Neuronal stem cell (in vitro differentiated cells): ENCODE measurements around the gene ZNF37A.
"Not testable (repeated sequence)": the region's sequence is repeated elsewhere in the genome, so short reads cannot be mapped to it uniquely, and the experiment has no call there.

ENCODE experiments used
- DNase-seq: peaks from one replicate; pipeline ENCODE4 v3.0.0-alpha.2; 2013; ENCODE audit warnings: low spot score
- H2AFZ ChIP-seq: one replicate; pipeline ENCODE4 v1.6.1; 2013; ENCODE audit warnings: mild to moderate bottlenecking, low read length, inconsistent platforms
- H2AK5ac ChIP-seq: 2 replicates; pipeline ENCODE4 v1.6.1; 2013; ENCODE audit warnings: low read depth, mild to moderate bottlenecking, inconsistent platforms, low read length, moderate library complexity, mixed read lengths
- H2BK120ac ChIP-seq: 2 replicates; pipeline ENCODE4 v1.6.1; 2013; ENCODE audit warnings: low read depth, mild to moderate bottlenecking, inconsistent platforms, low read length, moderate library complexity, mixed read lengths
- H2BK12ac ChIP-seq: one replicate; pipeline ENCODE4 v1.6.1; 2013; ENCODE audit warnings: low read length, inconsistent platforms
- H2BK15ac ChIP-seq: 2 replicates; pipeline ENCODE4 v1.6.1; 2013; ENCODE audit warnings: mild to moderate bottlenecking, low read length, inconsistent platforms, mixed read lengths
- H2BK5ac ChIP-seq: one replicate; pipeline ENCODE4 v1.6.1; 2013; ENCODE audit warnings: inconsistent platforms, mild to moderate bottlenecking, low read length, moderate library complexity
- H3K14ac ChIP-seq: one replicate; pipeline ENCODE4 v1.6.1; 2013; ENCODE audit warnings: low read length, inconsistent platforms
- H3K18ac ChIP-seq: 2 replicates; pipeline ENCODE4 v1.6.1; 2013; ENCODE audit warnings: low read length, inconsistent platforms
- H3K23ac ChIP-seq: 2 replicates; pipeline ENCODE4 v1.6.1; 2013; ENCODE audit warnings: low read depth, mild to moderate bottlenecking, mixed read lengths, low read length, inconsistent platforms; ENCODE audit not compliant: poor library complexity
- H3K27ac ChIP-seq: replicated peaks from 3 replicates; pipeline ENCODE4 v1.5.1; 2013; ENCODE audit warnings: low read length, inconsistent platforms
- H3K27me3 ChIP-seq, 3 experiments: 2 replicates each; pipeline ENCODE4 v1.6.1; 2013; ENCODE audit warnings: low read length in 3 of 3, mild to moderate bottlenecking in 2 of 3, inconsistent platforms in 1 of 3, low read depth in 1 of 3, mixed read lengths in 1 of 3, moderate library complexity in 1 of 3; ENCODE audit not compliant: control insufficient read depth in 3 of 3, insufficient read depth in 3 of 3
- H3K36me3 ChIP-seq, 2 donors: replicated peaks in 1 of 2; 2 replicates each; pipeline ENCODE4 v1.6.1; 2013; ENCODE audit warnings: low read length in 2 of 2; ENCODE audit not compliant: control insufficient read depth in 2 of 2, insufficient read depth in 2 of 2
- H3K4ac ChIP-seq: 2 replicates; pipeline ENCODE4 v1.6.1; 2013; ENCODE audit warnings: inconsistent platforms, mild to moderate bottlenecking, low read length, moderate library complexity
- H3K4me1 ChIP-seq, 2 donors: 1 replicate in 1 of 2; 2 replicates in 1 of 2; pipeline ENCODE4 v1.6.1; 2013; ENCODE audit warnings: low read length in 2 of 2, low read depth in 1 of 2; ENCODE audit not compliant: control insufficient read depth in 2 of 2, insufficient read depth in 1 of 2
- H3K4me2 ChIP-seq: one replicate; pipeline ENCODE4 v1.6.1; 2013; ENCODE audit warnings: mild to moderate bottlenecking, low read length, inconsistent platforms; ENCODE audit not compliant: insufficient read depth, poor library complexity, severe bottlenecking
- H3K4me3 ChIP-seq, 2 donors: 2 replicates each; pipeline ENCODE4 v1.5.1; 2013; ENCODE audit warnings: low read length in 2 of 2, mild to moderate bottlenecking in 2 of 2, inconsistent platforms in 1 of 2, moderate library complexity in 1 of 2
- H3K79me1 ChIP-seq: one replicate; pipeline ENCODE4 v1.6.1; 2013; ENCODE audit warnings: low read depth, mild to moderate bottlenecking, inconsistent platforms, low read length, moderate library complexity
- H3K9ac ChIP-seq: one replicate; pipeline ENCODE4 v1.6.1; 2013; ENCODE audit warnings: mild to moderate bottlenecking, low read depth, low read length, inconsistent platforms; ENCODE audit not compliant: poor library complexity
- H3K9me3 ChIP-seq, 2 donors: replicated peaks in 1 of 2; 2 replicates each; pipeline versions ENCODE3 to v1.6.1; 2013; ENCODE audit warnings: low read length in 2 of 2, mild to moderate bottlenecking in 2 of 2, inconsistent platforms in 1 of 2, low read depth in 1 of 2, mixed read lengths in 1 of 2, moderate library complexity in 1 of 2; ENCODE audit not compliant: control insufficient read depth in 2 of 2, insufficient read depth in 1 of 2
- H4K8ac ChIP-seq: one replicate; pipeline ENCODE4 v1.6.1; 2013; ENCODE audit warnings: low read depth, mild to moderate bottlenecking, inconsistent platforms, low read length, moderate library complexity
- H4K91ac ChIP-seq: one replicate; pipeline ENCODE4 v1.6.1; 2013; ENCODE audit warnings: low read length, low read depth, mild to moderate bottlenecking, inconsistent platforms; ENCODE audit not compliant: poor library complexity
- WGBS, 2 donors: extraction: QIAGEN DNeasy Blood & Tissue Kit; methylation state at CpG; one replicate each; pipeline ENCODE4 v1.1.7; 2013; ENCODE audit warnings: missing lambda C conversion rate in 2 of 2, mixed read lengths in 1 of 2; ENCODE audit not compliant: insufficient read length in 2 of 2, insufficient replicate concordance in 1 of 2; ENCODE audit errors: extremely low coverage in 2 of 2; 5-methylcytosine and 5-hydroxymethylcytosine counted together

The ZNF37A gene

GRCh38 chr10:38072552-38072951 lies 21.6 kb upstream of the ZNF37A start:
- no peak for DNase-seq
- no peaks in the 10 kb centered on the region for H3K36me3 ChIP-seq
- H2AK5ac ChIP-seq, result no peak overlapping the region
- no peak overlapping the region for H3K4me3 ChIP-seq
- H3K14ac ChIP-seq, result no peak overlapping the region
- H4K91ac ChIP-seq, result no peak overlapping the region
- no peak overlapping the region for H3K4ac ChIP-seq
- H3K9me3 ChIP-seq, result peaks cover 5 to 13% of the 10 kb centered on the region in 2 donors
- H3K4me2 ChIP-seq, result no peak overlapping the region
- H4K8ac ChIP-seq, result no peak overlapping the region
- no peak overlapping the region for H2BK12ac ChIP-seq
- no peaks in the 10 kb centered on the region for H3K4me1 ChIP-seq
- H2AFZ ChIP-seq, result no peak overlapping the region
- H3K27me3 ChIP-seq, result no peaks in the 10 kb centered on the region
- no peak overlapping the region for H3K27ac ChIP-seq
- no peak overlapping the region for H3K9ac ChIP-seq
- H3K79me1 ChIP-seq, result no peaks in the 10 kb centered on the region
- H3K18ac ChIP-seq, result no peak overlapping the region
- no peak overlapping the region for H3K23ac ChIP-seq
- H2BK5ac ChIP-seq, result no peak overlapping the region
- H2BK120ac ChIP-seq, result no peak overlapping the region
- H2BK15ac ChIP-seq, result no peak overlapping the region

- no peak overlapping the region for H2BK15ac ChIP-seq
- no peak overlapping the region for H4K91ac ChIP-seq
- H3K9me3 ChIP-seq, result peaks cover 5 to 9% of the 10 kb centered on the region in 2 donors
- H3K9ac ChIP-seq, result no peak overlapping the region
- no peak overlapping the region for H2BK5ac ChIP-seq
- no peak overlapping the region for H2AK5ac ChIP-seq
- no peak overlapping the region for H2BK12ac ChIP-seq
- H3K18ac ChIP-seq, result no peak overlapping the region
- no CpG with 5 or more reads among the region's 2 CpGs for WGBS, 2 donors
- no peak overlapping the region for H3K4me3 ChIP-seq
- H3K27ac ChIP-seq, result no peak overlapping the region
- H3K79me1 ChIP-seq, result no peaks in the 10 kb centered on the region
- H4K8ac ChIP-seq, result no peak overlapping the region
- H3K27me3 ChIP-seq, result no peaks in the 10 kb centered on the region
- DNase-seq, result no peak
- no peak overlapping the region for H3K14ac ChIP-seq
- no peak overlapping the region for H3K23ac ChIP-seq
- no peaks in the 10 kb centered on the region for H3K36me3 ChIP-seq
- H3K4me2 ChIP-seq, result no peak overlapping the region
- H3K4ac ChIP-seq, result no peak overlapping the region
- H2BK120ac ChIP-seq, result no peak overlapping the region
- H3K4me1 ChIP-seq, result no peaks in the 10 kb centered on the region
- no peak overlapping the region for H2AFZ ChIP-seq
Observed at GRCh38 chr10:38076687-38077086, 17.4 kb upstream of the ZNF37A start.

- not testable (repeated sequence) for H3K4me2 ChIP-seq, H3K4me3 ChIP-seq, H3K79me1 ChIP-seq, H3K27me3 ChIP-seq, H3K4ac ChIP-seq, H2BK120ac ChIP-seq, H3K23ac ChIP-seq, H2AK5ac ChIP-seq, H2BK5ac ChIP-seq, H3K9ac ChIP-seq, DNase-seq, H4K91ac ChIP-seq, H4K8ac ChIP-seq, H2BK15ac ChIP-seq, H3K14ac ChIP-seq, H3K27ac ChIP-seq, H3K4me1 ChIP-seq, H2BK12ac ChIP-seq, H3K18ac ChIP-seq
- Histone ChIP-seq H3K9me3 (peaks cover 9 to 11% of the 10 kb centered on the region in 2 donors), H2AFZ (peak overlapping the region; percentile 95), H3K36me3 (peaks cover 6 to 31% of the 10 kb centered on the region in 2 donors)
- no CpG with 5 or more reads among the region's 15 CpGs for WGBS, 2 donors
Observed at GRCh38 chr10:38093318-38093717, 819 bp upstream of the ZNF37A start.

GRCh38 chr10:38093816-38094157 lies 350 bp upstream of the ZNF37A start:
- Histone ChIP-seq H4K8ac (no peak overlapping the region), H3K4me3 (peak overlapping the region; percentile 36 to 75), H2AK5ac (no peak overlapping the region), H3K27ac (no peak overlapping the region), H3K4ac (no peak overlapping the region), H3K9ac (no peak overlapping the region), H2BK5ac (no peak overlapping the region), H3K18ac (no peak overlapping the region), H3K27me3 (no peaks in the 10 kb centered on the region), H3K4me1 (no peaks in the 10 kb centered on the region), H3K4me2 (no peak overlapping the region), H3K36me3 (peaks cover 6 to 36% of the 10 kb centered on the region in 2 donors), H3K79me1 (peaks cover 5% of the 10 kb centered on the region), H3K9me3 (peaks cover 11% of the 10 kb centered on the region in 2 donors), H4K91ac (no peak overlapping the region), H2BK120ac (no peak overlapping the region), H3K14ac (no peak overlapping the region), H3K23ac (no peak overlapping the region), H2AFZ (peak overlapping the region; percentile 95), H2BK15ac (no peak overlapping the region), H2BK12ac (no peak overlapping the region)
- WGBS, 2 donors, result no CpG with 5 or more reads among the region's 16 CpGs
- peak; percentile 3 for DNase-seq
